GM18502 (cell line): ENCODE results near the gene ZNF525.
"Not testable (repeated sequence)": the region's sequence is repeated elsewhere in the genome, so short reads cannot be mapped to it uniquely, and the experiment has no call there.

Experiments
- ATAC-seq: cut with Tn5 transposase; IDR thresholded peaks from one replicate; pipeline ENCODE4 v1.9.1; 2021; ENCODE audit warnings: mild to moderate bottlenecking; ENCODE audit not compliant: unreplicated experiment, poor library complexity

Gene ZNF525

GRCh38 chr19:53394974-53395839, 29.7 kb downstream of the ZNF525 start, which contains the start of gene ZNF765:
ZNF765 (plus strand) TSS chr19:53395149; CDS start chr19:53398016, 2,867 bp downstream.
- ATAC-seq = peak; percentile 95

- ATAC-seq = not testable (repeated sequence)
These were observed 30.5 kb downstream of the ZNF525 start for GRCh38 chr19:53395840-53396524.

- ATAC-seq = no peak
These were observed 31.0 kb downstream of the ZNF525 start for GRCh38 chr19:53396525-53396868.

DNA sequence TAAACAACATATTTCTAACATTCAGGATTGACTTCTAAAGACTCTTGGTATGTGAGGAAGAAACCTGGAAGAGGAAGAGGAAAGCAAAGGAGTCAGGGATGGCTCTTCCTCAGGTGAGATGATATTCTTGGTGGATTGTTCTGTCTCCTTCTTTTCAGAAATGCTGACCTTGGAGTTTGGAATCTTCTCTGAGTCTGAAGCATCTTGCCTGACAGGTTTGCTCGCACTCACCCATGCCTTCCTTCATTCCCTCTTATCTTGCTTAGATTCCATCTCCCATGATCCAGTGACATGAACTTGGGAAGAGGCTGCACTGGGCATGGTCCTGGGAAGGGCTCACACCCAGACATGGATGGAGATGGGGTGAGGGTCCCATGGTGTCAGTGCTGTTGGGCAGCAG, 32.4 kb downstream of the ZNF525 start:
- ATAC-seq = not testable (repeated sequence)

GRCh38 chr19:53409505-53410204, 44.1 kb downstream of the ZNF525 start:
- ATAC-seq = no peak

DNA sequence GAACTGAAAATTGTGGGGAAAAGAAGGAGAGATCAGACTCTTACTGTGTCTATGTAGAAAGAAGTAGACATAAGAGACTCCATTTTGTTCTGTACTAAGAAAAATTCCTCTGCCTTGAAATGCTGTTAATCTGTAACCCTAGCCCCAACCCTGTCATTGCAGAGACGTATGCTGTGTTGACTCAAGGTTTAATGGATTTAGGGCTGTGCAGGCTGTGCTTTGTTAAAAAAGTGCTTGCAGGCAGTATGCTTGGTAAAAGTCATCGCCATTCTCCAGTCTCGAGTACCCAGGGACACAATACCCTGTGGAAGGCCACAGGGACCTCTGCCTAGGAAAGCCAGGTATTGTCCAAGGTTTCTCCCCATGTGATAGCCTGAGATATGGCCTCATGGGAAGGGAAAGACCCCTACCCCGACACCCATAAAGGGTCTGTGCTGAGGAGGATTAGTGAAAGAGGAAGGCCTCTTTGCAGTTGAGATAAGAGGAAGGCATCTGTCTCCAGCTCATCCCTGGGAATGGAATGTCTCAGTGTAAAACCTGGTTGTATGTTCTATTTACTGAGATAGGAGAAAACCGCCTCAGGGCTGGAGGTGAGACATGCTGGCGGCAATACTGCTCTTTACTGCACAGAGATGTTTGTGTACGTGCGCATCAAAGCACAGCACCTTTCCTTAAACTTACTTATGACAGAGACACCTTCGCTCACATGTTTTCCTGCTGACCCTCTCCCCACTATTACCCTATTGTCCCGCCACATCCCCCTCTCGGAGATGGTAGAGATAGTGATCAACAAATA, 55.2 kb downstream of the ZNF525 start:
- ATAC-seq = not testable (repeated sequence)

DNA sequence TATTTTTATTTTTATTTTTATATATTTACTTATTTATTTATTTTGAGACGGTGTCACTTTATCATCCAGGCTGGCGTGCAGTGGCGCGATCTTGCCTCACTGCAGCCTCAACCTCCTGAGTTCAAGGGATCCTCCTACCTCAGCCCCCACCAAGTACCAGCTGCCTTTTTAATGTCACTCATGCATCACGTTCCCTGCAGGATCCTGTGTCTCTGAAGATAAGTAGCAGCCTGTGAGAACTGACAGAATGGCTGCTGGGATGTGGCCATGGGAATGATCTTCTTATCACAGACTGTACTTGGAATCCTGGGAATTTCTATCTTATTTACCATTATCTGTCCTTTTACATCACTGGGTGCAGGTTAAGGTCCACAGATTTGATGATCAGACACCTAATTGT, 57.0 kb downstream of the ZNF525 start:
- no peak for ATAC-seq

DNA sequence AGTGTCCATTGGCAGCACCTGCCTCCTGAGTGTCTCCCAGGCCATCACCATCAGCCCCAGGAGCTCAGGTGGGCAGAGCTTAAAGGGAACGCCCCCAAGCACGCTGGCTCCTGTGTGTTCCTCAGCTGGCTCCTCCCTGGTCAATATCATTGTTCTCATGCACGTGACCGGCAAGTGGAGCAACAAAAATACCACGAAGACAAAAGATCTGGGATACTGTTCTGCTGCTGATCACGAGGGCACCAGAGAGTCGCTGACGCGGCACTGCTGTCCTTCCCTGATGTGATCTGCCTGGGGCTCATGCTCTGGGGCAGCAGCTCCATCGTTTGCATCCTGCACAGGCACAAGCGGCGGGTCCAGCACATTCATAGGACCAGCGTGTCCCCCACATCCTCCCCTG, 57.6 kb downstream of the ZNF525 start:
- ATAC-seq = not testable (repeated sequence)

DNA sequence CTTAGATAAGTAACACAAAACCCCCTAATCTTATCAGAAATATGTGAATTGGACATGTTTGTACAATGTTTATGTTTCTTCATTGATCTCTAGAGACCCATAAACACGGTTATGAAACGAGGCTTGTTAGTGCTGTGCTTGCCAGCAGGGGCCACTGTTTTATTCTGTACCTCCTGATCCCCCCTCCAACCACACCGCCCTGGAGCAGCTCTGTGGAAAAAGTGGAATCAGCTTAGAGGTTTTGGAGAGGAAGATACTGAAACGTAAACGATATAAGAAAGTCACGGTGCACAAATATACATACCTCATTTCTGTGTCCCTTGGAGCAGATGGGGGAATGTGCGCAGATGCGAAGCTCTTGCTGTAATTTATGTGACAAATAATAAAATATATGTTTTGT, 58.2 kb downstream of the ZNF525 start:
- not testable (repeated sequence) for ATAC-seq

DNA sequence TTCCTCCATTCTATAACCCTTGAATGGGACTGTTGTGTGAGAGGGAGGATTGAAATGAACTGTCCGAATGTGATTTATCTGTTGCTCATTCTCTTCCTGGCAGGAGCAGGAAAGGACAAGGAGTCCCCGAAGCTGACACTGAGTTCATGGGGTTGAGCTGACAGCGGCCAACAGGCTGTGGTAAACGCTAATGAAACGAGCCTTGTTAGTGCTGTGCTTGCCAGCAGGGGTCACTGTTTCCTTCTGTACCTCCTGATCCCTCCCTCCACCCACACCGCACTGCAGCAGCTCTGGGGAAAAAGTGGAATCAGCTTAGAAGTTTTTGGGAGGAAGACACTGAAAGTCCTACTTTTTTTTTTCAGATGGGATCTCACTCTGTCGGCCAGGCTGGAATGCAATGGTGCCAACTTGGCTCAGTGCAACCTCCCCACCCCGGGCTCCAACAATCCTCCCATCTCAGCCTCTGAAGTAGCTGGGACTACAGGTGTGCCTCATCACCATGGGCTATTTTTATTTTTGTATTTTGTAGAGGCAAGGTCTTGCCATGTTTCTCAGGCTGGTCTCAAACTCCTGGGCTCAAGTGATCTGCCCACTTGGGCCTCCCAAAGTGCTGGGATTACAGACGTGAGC, 59.6 kb downstream of the ZNF525 start:
- ATAC-seq = no peak

GRCh38 chr19:53431399-53432087, 66.0 kb downstream of the ZNF525 start, which contains the start of gene ZNF761:
ZNF761 (plus strand) TSS chr19:53431984; CDS start chr19:53447269, 15,285 bp downstream.
- peak; percentile 97 for ATAC-seq

GRCh38 chr19:53432088-53432661, 66.7 kb downstream of the ZNF525 start:
- ATAC-seq = peak; percentile 42
